ENCODE measurements around the gene SSBP3. TPM values are rescaled to one million over a fixed set of nuclear protein-coding genes. Genes with fewer than 3 reads are reported as not detected.

SSBP3 gene
- total and polyA plus RNA-seq, 2 experiments from 2014 or later, result 47.4 to 68.6 TPM

GRCh38 chr1:54190526-54190925, 215.7 kb downstream of the SSBP3 start:
- H3K9me2 ChIP-seq (ENCODE audit: insufficient read depth), result no peaks in the 10 kb centered on the region
- no peaks in the 10 kb centered on the region for H3K79me2 ChIP-seq (replicated peaks; ENCODE audit: insufficient read depth)
- no peaks in the 10 kb centered on the region for H3K9me3 Mint-ChIP-seq
- DNase-seq (ENCODE audit: low spot score) (no peak), ATAC-seq (no peak)
- H3K4me2 ChIP-seq, result no peak overlapping the region
- H3K4me1 Mint-ChIP-seq, result no peaks in the 10 kb centered on the region
- no peaks in the 10 kb centered on the region for H3F3A ChIP-seq (replicated peaks; ENCODE audit: low read depth)
- no peaks in the 10 kb centered on the region for H3K4me1 ChIP-seq (ENCODE audit: insufficient read depth)
- peaks cover 14% of the 10 kb centered on the region for H3K36me3 Mint-ChIP-seq (ENCODE audit: low read depth)
- H3K27ac Mint-ChIP-seq, result no peak overlapping the region
- H3K4me3 Mint-ChIP-seq, result no peak overlapping the region
- no peak overlapping the region for H2AFZ ChIP-seq
- no peak overlapping the region for H3K4me3 ChIP-seq
- H3K27me3 ChIP-seq (ENCODE audit: insufficient read depth), result no peaks in the 10 kb centered on the region
- no peaks in the 10 kb centered on the region for H3K36me3 ChIP-seq (ENCODE audit: insufficient read depth)
- H3K27ac ChIP-seq (ENCODE audit: low read depth), result no peak overlapping the region
- TF ChIP-seq CREB1 (CRISPR knock-in tag; IDR thresholded peaks at IDR 0.05; ENCODE audit: low read depth) (no peak), CTCF (conservative IDR thresholded peaks at IDR 0.05; ENCODE audit: low read depth in 2 of 2) (no peak), REST (IDR thresholded peaks at IDR 0.05; ENCODE audit: unreplicated experiment) (no peak), NANOG (IDR thresholded peaks at IDR 0.05; ENCODE audit: borderline replicate concordance) (no peak), POLR2AphosphoS5 (IDR thresholded peaks at IDR 0.05; ENCODE audit: low read depth) (no peak), STAT1 (IDR thresholded peaks at IDR 0.05; ENCODE audit: unreplicated experiment) (no peak), EZH2 (IDR thresholded peaks at IDR 0.05; ENCODE audit: low read depth, unreplicated experiment) (no peak), ETS1 (IDR thresholded peaks at IDR 0.05) (no peak), ZNF114 (CRISPR knock-in tag; IDR thresholded peaks at IDR 0.05) (no peak), ZNF331 (CRISPR knock-in tag; IDR thresholded peaks at IDR 0.05; ENCODE audit: low read depth) (no peak), EZH2phosphoT487 (IDR thresholded peaks at IDR 0.05; ENCODE audit: unreplicated experiment) (no peak)
- TF ChIP-seq, protein P1, sequence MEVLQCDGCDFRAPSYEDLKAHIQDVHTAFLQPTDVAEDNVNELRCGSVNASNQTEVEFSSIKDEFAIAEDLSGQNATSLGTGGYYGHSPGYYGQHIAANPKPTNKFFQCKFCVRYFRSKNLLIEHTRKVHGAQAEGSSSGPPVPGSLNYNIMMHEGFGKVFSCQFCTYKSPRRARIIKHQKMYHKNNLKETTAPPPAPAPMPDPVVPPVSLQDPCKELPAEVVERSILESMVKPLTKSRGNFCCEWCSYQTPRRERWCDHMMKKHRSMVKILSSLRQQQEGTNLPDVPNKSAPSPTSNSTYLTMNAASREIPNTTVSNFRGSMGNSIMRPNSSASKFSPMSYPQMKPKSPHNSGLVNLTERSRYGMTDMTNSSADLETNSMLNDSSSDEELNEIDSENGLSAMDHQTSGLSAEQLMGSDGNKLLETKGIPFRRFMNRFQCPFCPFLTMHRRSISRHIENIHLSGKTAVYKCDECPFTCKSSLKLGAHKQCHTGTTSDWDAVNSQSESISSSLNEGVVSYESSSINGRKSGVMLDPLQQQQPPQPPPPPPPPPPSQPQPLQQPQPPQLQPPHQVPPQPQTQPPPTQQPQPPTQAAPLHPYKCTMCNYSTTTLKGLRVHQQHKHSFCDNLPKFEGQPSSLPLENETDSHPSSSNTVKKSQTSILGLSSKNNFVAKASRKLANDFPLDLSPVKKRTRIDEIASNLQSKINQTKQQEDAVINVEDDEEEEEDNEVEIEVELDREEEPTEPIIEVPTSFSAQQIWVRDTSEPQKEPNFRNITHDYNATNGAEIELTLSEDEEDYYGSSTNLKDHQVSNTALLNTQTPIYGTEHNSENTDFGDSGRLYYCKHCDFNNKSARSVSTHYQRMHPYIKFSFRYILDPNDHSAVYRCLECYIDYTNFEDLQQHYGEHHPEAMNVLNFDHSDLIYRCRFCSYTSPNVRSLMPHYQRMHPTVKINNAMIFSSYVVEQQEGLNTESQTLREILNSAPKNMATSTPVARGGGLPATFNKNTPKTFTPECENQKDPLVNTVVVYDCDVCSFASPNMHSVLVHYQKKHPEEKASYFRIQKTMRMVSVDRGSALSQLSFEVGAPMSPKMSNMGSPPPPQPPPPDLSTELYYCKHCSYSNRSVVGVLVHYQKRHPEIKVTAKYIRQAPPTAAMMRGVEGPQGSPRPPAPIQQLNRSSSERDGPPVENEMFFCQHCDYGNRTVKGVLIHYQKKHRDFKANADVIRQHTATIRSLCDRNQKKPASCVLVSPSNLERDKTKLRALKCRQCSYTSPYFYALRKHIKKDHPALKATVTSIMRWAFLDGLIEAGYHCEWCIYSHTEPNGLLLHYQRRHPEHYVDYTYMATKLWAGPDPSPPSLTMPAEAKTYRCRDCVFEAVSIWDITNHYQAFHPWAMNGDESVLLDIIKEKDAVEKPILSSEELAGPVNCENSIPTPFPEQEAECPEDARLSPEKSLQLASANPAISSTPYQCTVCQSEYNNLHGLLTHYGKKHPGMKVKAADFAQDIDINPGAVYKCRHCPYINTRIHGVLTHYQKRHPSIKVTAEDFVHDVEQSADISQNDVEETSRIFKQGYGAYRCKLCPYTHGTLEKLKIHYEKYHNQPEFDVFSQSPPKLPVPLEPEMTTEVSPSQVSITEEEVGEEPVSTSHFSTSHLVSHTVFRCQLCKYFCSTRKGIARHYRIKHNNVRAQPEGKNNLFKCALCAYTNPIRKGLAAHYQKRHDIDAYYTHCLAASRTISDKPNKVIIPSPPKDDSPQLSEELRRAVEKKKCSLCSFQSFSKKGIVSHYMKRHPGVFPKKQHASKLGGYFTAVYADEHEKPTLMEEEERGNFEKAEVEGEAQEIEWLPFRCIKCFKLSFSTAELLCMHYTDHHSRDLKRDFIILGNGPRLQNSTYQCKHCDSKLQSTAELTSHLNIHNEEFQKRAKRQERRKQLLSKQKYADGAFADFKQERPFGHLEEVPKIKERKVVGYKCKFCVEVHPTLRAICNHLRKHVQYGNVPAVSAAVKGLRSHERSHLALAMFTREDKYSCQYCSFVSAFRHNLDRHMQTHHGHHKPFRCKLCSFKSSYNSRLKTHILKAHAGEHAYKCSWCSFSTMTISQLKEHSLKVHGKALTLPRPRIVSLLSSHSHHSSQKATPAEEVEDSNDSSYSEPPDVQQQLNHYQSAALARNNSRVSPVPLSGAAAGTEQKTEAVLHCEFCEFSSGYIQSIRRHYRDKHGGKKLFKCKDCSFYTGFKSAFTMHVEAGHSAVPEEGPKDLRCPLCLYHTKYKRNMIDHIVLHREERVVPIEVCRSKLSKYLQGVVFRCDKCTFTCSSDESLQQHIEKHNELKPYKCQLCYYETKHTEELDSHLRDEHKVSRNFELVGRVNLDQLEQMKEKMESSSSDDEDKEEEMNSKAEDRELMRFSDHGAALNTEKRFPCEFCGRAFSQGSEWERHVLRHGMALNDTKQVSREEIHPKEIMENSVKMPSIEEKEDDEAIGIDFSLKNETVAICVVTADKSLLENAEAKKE (CRISPR knock-in tag; IDR thresholded peaks at IDR 0.05), result no peak
- H3K27me3 Mint-ChIP-seq (ENCODE audit: insufficient read depth, low read depth, poor library complexity), result peaks cover 4% of the 10 kb centered on the region
- H4K20me1 ChIP-seq (replicated peaks; ENCODE audit: insufficient read depth), result no peaks in the 10 kb centered on the region
